ENCODE measurements around the gene ZNF366.

ZNF366 gene

DNA sequence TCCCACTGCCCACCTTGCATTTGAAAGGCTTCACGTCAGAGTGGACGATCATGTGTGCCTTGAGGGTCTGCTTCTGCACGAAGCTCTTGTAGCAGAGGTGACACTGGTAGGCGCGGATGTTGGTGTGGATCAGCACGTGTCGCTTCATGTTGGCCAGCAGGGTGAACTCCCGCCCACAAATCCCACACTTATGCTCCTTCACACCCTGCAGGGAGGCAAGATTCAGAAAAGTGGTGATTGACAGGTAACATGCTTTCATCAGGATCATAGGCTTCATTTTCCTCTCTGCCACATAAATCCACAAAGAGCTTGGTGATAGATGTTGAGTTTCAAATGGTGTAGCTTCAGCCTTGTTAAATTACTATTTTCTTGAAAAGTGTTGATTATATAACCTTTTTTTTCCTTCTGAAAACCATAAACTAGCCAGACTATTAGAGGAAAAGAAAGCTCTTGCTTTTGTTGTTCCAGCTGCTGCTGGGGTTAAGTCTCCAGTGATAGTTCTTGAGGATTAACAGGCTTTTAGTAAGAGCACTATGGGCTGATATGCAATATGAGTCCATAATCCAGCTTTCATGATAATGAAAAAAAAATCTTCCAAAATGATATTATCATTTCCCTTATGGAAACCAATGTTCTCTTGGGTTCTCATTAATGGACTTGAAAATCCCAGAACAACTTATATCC, 50.7 kb downstream of the ZNF366 start:
- H3K4me3 ChIP-seq (ENCODE audit: low read depth, low read length) = no peak overlapping the region
- no peak for TF ChIP-seq CTCF (IDR thresholded peaks at IDR 0.05; ENCODE audit: low read depth, low read length, missing control alignments)
- DNase-seq (ENCODE audit: low read depth) = no peak

- no peak for DNase-seq (ENCODE audit: low read depth)
- no peak overlapping the region for H3K4me3 ChIP-seq (ENCODE audit: low read depth, low read length)
- no peak for TF ChIP-seq CTCF (IDR thresholded peaks at IDR 0.05; ENCODE audit: low read depth, low read length, missing control alignments)
Observed at GRCh38 chr5:72455476-72455875, 51.7 kb downstream of the ZNF366 start.

DNA sequence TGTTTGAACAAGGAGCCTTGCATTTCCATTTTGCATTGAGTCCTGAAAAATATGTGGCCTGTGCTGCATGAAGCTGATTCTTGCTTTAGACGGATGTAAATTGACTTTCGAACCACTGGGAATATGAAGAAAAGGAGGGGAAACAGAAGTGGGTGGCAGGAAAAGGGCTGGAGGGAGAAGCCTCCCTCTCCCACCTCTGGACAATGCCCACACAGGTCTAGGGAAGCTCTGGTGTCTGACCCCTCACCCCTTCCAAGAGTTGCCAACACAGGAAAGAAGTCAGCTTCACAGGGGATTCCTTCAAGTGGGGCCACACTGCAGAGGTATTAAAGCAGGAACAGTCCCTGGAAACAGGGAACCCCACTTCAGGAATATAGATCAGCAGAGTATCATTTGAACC, 52.2 kb downstream of the ZNF366 start:
- TF ChIP-seq CTCF (IDR thresholded peaks at IDR 0.05; ENCODE audit: low read depth, low read length, missing control alignments) = no peak
- no peak overlapping the region for H3K4me3 ChIP-seq (ENCODE audit: low read depth, low read length)
- no peak for DNase-seq (ENCODE audit: low read depth)

DNA sequence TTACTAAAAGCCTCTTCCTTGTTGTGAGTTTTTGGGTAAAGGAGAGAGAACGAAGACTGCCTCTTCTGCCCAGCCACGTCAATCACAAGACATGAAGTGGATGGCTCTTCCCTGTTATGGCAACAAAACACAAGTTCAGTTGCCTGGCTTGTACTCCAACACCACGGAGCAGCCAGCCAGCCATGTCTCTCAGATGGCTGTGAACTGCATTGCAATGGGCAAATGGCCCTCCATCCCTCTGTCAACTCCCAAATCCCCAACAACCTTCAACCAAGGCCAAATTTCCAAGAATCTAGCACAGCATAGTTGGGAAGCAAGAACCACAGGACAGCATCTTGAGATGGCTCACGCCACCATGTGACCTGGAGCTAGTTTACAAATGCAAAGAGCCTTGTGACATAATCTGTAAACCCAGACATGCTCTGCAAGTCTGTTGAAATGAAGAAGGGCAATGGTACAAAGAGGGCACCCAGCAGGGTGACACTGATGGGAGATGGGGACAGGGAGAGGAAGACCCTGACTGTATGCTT, 53.9 kb downstream of the ZNF366 start:
- no peak overlapping the region for H3K4me3 ChIP-seq (ENCODE audit: low read depth, low read length)
- no peak for DNase-seq (ENCODE audit: low read depth)
- TF ChIP-seq CTCF (IDR thresholded peaks at IDR 0.05; ENCODE audit: low read depth, low read length, missing control alignments) = no peak

- no peak for DNase-seq (ENCODE audit: low read depth)
Observed at GRCh38 chr5:72452515-72453245, 54.5 kb downstream of the ZNF366 start.

DNA sequence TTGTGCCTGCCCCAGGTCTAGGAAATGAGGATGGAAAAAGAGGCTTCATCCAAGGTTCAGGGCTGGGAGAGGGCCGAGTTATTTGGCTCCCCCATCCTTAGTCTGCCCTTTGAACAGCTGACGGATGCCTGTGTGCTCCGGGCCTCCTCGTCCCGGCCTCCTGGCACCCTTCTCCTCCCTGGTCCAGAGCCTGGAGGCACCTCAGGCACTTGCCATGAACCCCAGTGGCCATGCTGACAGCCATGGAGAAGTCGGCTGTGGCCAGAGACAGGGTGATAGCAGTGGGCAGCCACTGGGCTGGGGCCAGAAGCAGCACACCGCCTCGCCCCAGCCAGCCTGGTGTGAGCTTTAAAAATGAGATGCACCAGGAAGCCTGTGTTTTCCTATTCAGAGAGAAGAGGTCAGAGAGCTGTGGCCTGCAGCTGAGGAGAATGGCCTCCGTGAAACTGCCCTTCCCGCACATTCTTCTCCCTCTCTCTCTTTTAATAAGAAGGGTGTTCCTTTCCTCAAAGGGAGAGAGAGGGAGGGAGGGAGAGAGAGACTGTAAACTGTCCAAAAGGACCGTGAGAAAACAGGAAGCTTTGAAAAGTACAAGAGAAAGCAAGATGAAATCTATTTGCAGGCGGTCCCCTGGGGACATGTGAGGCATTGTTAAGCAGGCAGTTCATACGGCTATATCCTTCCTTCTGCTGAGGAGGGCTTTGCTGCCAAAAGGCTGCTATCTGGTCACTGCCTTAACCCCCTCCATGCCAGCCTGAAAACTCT, 55.3 kb downstream of the ZNF366 start:
- TF ChIP-seq CTCF (IDR thresholded peaks at IDR 0.05; ENCODE audit: low read depth, low read length, missing control alignments) = no peak
- DNase-seq (ENCODE audit: low read depth) = no peak
- H3K4me3 ChIP-seq (ENCODE audit: low read depth, low read length) = no peak overlapping the region

More at GRCh38 chr5:72452515-72453245, 54.5 kb downstream of the ZNF366 start:
- H3K4me3 ChIP-seq (ENCODE audit: low read depth, low read length) = no peak overlapping the region
- no peak for TF ChIP-seq CTCF (IDR thresholded peaks at IDR 0.05; ENCODE audit: low read depth, low read length, missing control alignments)
